ENCODE data around the gene NSMCE4A.

DNA sequence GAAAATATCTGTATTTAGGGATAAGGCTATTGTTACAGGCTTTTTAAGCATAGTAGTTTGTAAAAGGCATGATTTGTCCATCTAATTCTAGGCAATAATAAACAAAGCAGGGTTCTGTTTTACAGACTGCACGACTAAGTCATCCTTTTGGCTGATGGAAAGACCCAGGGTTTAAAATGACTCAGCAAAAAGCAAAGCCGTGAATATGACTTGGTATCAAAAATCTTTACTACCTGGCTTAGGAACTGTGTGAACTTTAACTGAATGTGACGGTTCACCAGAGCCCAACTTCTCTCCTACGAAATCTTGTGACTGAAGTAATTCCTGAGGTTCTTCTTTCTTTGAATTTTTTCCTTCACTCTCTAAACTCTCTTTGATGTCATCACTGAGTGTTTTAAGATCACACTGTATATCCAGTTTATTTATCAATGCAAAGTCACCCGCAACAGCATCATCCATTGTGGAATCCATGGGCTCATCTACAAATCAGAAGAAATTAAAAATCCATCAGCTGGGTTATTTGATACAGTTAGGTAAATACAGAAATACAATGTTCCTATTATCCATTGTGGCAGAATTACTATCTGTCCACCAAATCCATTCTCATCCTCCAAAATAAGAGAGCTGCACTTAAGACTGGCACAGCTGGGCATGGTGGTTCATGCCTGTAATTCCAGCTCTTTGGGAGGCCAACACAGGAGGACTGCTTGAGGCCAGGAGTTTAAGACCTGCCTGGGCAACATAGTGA, 64.2 kb downstream of the NSMCE4A start:
- TF ChIP-seq, protein P1, sequence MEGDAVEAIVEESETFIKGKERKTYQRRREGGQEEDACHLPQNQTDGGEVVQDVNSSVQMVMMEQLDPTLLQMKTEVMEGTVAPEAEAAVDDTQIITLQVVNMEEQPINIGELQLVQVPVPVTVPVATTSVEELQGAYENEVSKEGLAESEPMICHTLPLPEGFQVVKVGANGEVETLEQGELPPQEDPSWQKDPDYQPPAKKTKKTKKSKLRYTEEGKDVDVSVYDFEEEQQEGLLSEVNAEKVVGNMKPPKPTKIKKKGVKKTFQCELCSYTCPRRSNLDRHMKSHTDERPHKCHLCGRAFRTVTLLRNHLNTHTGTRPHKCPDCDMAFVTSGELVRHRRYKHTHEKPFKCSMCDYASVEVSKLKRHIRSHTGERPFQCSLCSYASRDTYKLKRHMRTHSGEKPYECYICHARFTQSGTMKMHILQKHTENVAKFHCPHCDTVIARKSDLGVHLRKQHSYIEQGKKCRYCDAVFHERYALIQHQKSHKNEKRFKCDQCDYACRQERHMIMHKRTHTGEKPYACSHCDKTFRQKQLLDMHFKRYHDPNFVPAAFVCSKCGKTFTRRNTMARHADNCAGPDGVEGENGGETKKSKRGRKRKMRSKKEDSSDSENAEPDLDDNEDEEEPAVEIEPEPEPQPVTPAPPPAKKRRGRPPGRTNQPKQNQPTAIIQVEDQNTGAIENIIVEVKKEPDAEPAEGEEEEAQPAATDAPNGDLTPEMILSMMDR (IDR thresholded peaks at IDR 0.05; ENCODE audit: poor library complexity, severe bottlenecking): no peak
- TF ChIP-seq EZH2 (IDR thresholded peaks at IDR 0.05; ENCODE audit: borderline replicate concordance, insufficient read depth, low read length, poor library complexity, severe bottlenecking) (no peak), EP300 (conservative IDR thresholded peaks at IDR 0.05; ENCODE audit: poor library complexity, severe bottlenecking) (no peak), POLR2AphosphoS5 (IDR thresholded peaks at IDR 0.05) (no peak), TAF1 (IDR thresholded peaks at IDR 0.05; ENCODE audit: low read depth) (no peak), SMC3 (conservative IDR thresholded peaks at IDR 0.05; ENCODE audit: poor library complexity) (no peak), MXI1 (conservative IDR thresholded peaks at IDR 0.05; ENCODE audit: poor library complexity, severe bottlenecking) (no peak), RAD21 (conservative IDR thresholded peaks at IDR 0.05) (no peak)
- TF ChIP-seq, protein P2, sequence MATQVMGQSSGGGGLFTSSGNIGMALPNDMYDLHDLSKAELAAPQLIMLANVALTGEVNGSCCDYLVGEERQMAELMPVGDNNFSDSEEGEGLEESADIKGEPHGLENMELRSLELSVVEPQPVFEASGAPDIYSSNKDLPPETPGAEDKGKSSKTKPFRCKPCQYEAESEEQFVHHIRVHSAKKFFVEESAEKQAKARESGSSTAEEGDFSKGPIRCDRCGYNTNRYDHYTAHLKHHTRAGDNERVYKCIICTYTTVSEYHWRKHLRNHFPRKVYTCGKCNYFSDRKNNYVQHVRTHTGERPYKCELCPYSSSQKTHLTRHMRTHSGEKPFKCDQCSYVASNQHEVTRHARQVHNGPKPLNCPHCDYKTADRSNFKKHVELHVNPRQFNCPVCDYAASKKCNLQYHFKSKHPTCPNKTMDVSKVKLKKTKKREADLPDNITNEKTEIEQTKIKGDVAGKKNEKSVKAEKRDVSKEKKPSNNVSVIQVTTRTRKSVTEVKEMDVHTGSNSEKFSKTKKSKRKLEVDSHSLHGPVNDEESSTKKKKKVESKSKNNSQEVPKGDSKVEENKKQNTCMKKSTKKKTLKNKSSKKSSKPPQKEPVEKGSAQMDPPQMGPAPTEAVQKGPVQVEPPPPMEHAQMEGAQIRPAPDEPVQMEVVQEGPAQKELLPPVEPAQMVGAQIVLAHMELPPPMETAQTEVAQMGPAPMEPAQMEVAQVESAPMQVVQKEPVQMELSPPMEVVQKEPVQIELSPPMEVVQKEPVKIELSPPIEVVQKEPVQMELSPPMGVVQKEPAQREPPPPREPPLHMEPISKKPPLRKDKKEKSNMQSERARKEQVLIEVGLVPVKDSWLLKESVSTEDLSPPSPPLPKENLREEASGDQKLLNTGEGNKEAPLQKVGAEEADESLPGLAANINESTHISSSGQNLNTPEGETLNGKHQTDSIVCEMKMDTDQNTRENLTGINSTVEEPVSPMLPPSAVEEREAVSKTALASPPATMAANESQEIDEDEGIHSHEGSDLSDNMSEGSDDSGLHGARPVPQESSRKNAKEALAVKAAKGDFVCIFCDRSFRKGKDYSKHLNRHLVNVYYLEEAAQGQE (IDR thresholded peaks at IDR 0.05; ENCODE audit: borderline replicate concordance): no peak
